AG10803 (cell line): ENCODE results near the gene ATXN1.

Source experiments
- DNase-seq: peaks from one replicate; pipeline ENCODE4 v3.0.0; 2010; ENCODE audit warnings: low read depth
- H3K4me3 ChIP-seq: 2 replicates; pipeline ENCODE4 v1.5.1; 2011; ENCODE audit warnings: mild to moderate bottlenecking, low read length, control low read depth
- CTCF ChIP-seq: conservative IDR thresholded peaks from 2 replicates; pipeline ENCODE4 v1.5.1; 2011; ENCODE audit warnings: mild to moderate bottlenecking, low read length, control low read depth, inconsistent platforms

Gene ATXN1

GRCh38 chr6:16592223-16592911, 168.9 kb downstream of the ATXN1 start:
- DNase-seq = no peak
- no peak overlapping the region for H3K4me3 ChIP-seq

GRCh38 chr6:16591396-16592222, 169.7 kb downstream of the ATXN1 start:
- no peak for TF ChIP-seq CTCF
- H3K4me3 ChIP-seq = no peak overlapping the region
- DNase-seq = peak; percentile 31

More at GRCh38 chr6:16592223-16592911, 168.9 kb downstream of the ATXN1 start:
- TF ChIP-seq CTCF = no peak

GRCh38 chr6:16585805-16586204, 175.5 kb downstream of the ATXN1 start:
- H3K4me3 ChIP-seq = no peak overlapping the region
- DNase-seq = peak; percentile 88

GRCh38 chr6:16583144-16583762, 178.0 kb downstream of the ATXN1 start:
- no peak for TF ChIP-seq CTCF
- no peak for DNase-seq
- no peak overlapping the region for H3K4me3 ChIP-seq

More at GRCh38 chr6:16585805-16586204, 175.5 kb downstream of the ATXN1 start:
- TF ChIP-seq CTCF = no peak

GRCh38 chr6:16582446-16583143, 178.7 kb downstream of the ATXN1 start:
- no peak for TF ChIP-seq CTCF
- DNase-seq = no peak
- no peak overlapping the region for H3K4me3 ChIP-seq

- DNase-seq = no peak
- TF ChIP-seq CTCF = no peak
- H3K4me3 ChIP-seq = no peak overlapping the region
Measured at GRCh38 chr6:16578695-16579285, 182.5 kb downstream of the ATXN1 start.
